Measurements from ENCODE around the gene EZR.

Gene EZR

DNA sequence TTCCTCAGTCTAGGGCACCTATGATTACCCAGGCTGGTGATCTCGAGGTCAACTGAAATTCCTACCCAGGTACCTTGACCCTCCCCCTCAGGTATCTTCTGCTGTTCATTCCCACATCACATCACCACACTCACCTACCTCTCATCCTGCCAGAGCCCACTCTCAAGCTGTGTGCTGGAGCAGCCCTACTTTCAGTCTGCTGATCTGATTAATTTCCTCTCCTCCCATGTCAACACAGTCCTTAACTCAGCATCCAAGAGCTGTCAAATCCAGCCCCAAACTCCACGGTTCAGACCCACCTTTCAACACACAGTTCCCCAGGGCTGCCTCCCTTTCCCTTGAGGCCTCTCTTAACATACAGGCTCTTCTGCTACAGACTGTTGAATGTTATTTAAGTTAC, 42.4 kb downstream of the EZR start:
- Histone ChIP-seq H3K27me3 (ENCODE audit: insufficient read depth, low read length, poor library complexity) (no peaks in the 10 kb centered on the region), H4K20me1 (ENCODE audit: insufficient read depth, low read length) (peaks cover 34% of the 10 kb centered on the region), H3K4me1 (ENCODE audit: insufficient read depth, low read length) (no peaks in the 10 kb centered on the region), H2AFZ (ENCODE audit: low read depth, low read length) (no peak overlapping the region), H3K36me3 (ENCODE audit: insufficient read depth, low read length) (peaks cover 93% of the 10 kb centered on the region), H3K9me3 (ENCODE audit: insufficient read depth, low read length, severe bottlenecking) (no peaks in the 10 kb centered on the region), H3K79me2 (ENCODE audit: insufficient read depth, low read length) (peaks cover 20% of the 10 kb centered on the region), H3K27ac (ENCODE audit: low read length) (no peak overlapping the region), H3K9ac (ENCODE audit: low read depth, low read length) (no peak overlapping the region), H3K4me3 (ENCODE audit: low read depth in 1 of 2, low read length in 2 of 2) (no peak overlapping the region), H3K4me2 (ENCODE audit: insufficient read depth, low read length) (no peak overlapping the region)
- DNase-seq (no peak), ATAC-seq (ENCODE audit: insufficient read depth, low read depth) (0 out of 3 replicates have a peak, but pooled peaks have one; percentile 16)
- TF ChIP-seq, protein P1, sequence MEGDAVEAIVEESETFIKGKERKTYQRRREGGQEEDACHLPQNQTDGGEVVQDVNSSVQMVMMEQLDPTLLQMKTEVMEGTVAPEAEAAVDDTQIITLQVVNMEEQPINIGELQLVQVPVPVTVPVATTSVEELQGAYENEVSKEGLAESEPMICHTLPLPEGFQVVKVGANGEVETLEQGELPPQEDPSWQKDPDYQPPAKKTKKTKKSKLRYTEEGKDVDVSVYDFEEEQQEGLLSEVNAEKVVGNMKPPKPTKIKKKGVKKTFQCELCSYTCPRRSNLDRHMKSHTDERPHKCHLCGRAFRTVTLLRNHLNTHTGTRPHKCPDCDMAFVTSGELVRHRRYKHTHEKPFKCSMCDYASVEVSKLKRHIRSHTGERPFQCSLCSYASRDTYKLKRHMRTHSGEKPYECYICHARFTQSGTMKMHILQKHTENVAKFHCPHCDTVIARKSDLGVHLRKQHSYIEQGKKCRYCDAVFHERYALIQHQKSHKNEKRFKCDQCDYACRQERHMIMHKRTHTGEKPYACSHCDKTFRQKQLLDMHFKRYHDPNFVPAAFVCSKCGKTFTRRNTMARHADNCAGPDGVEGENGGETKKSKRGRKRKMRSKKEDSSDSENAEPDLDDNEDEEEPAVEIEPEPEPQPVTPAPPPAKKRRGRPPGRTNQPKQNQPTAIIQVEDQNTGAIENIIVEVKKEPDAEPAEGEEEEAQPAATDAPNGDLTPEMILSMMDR (IDR thresholded peaks at IDR 0.05; ENCODE audit: borderline replicate concordance, extremely low read depth, low read length, poor library complexity, severe bottlenecking) = no peak
- TF ChIP-seq EZH2 (IDR thresholded peaks at IDR 0.05; ENCODE audit: borderline replicate concordance, low read depth, low read length, severe bottlenecking) = no peak

DNA sequence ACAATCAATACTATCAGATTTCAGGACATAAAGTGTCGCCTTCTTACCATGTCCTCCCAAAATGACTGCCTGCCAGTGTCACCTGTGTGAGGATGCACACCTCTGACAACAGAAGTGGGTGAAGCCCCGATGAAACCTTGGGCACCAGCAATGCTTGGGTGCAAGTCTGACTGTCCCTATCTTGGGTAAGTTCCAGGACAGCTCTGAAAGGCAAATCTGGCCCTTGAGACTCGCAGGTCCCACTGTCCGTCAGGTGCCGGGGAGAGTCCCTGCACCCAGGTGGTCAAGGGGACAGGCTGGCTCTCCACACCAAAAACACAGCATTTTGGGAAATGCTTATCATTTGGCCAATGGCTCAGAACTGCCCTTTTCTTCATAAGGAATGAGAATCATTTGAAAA, 43.3 kb downstream of the EZR start:
- Histone ChIP-seq H3K27me3 (ENCODE audit: insufficient read depth, low read length, poor library complexity) (no peaks in the 10 kb centered on the region), H3K27ac (ENCODE audit: low read length) (no peak overlapping the region), H3K9me3 (ENCODE audit: insufficient read depth, low read length, severe bottlenecking) (no peaks in the 10 kb centered on the region), H3K4me2 (ENCODE audit: insufficient read depth, low read length) (no peak overlapping the region), H4K20me1 (ENCODE audit: insufficient read depth, low read length) (peaks cover 37% of the 10 kb centered on the region), H3K9ac (ENCODE audit: low read depth, low read length) (no peak overlapping the region), H3K4me1 (ENCODE audit: insufficient read depth, low read length) (no peaks in the 10 kb centered on the region), H3K36me3 (ENCODE audit: insufficient read depth, low read length) (peaks cover 93% of the 10 kb centered on the region), H2AFZ (ENCODE audit: low read depth, low read length) (no peak overlapping the region), H3K4me3 (ENCODE audit: low read depth in 1 of 2, low read length in 2 of 2) (no peak overlapping the region), H3K79me2 (ENCODE audit: insufficient read depth, low read length) (peaks cover 17% of the 10 kb centered on the region)
- DNase-seq (no peak), ATAC-seq (ENCODE audit: insufficient read depth, low read depth) (no peak)
- TF ChIP-seq EZH2 (IDR thresholded peaks at IDR 0.05; ENCODE audit: borderline replicate concordance, low read depth, low read length, severe bottlenecking) = no peak
- TF ChIP-seq, protein P1 (IDR thresholded peaks at IDR 0.05; ENCODE audit: borderline replicate concordance, extremely low read depth, low read length, poor library complexity, severe bottlenecking) = no peak

DNA sequence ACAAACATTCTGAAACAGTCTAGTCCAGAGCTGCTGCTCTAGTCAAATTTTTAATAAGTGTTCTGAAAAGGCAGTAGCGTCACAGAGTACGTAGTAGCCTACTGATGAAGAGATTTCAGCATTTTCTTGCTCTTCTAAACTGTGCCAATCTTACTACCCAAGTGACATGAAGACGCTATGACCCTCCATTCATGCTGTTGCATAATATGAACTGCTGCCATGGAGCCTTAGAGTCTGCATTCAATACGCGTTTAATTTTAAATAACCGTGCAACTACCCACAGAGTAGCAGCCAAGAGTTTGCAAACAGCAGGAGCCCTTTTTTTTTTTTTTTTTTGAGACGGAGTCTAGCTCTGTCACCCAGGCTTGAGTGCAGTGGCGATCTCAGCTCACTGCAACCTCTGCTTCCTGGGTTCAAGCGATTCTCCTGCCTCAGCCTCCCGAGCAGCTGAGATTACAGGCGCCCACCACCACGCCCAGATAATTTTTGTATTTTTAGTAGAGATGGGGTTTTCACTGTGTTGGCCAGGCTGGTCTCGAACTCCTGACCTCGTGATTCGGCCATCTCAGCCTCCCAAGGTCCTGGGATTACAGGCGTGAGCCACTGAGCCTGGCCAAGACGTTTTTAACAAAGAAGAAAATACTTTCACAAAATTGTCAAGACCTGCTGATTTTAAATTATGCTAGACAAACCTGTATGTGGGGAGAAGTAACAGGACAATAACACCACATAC, 44.3 kb downstream of the EZR start:
- no peak overlapping the region for H3K9ac ChIP-seq (ENCODE audit: low read depth, low read length)
- peaks cover 41% of the 10 kb centered on the region for H4K20me1 ChIP-seq (ENCODE audit: insufficient read depth, low read length)
- H3K27ac ChIP-seq (ENCODE audit: low read length) = no peak overlapping the region
- H3K36me3 ChIP-seq (ENCODE audit: insufficient read depth, low read length) = peaks cover 93% of the 10 kb centered on the region
- no peak overlapping the region for H3K4me2 ChIP-seq (ENCODE audit: insufficient read depth, low read length)
- no peak for ATAC-seq (ENCODE audit: insufficient read depth, low read depth)
- H2AFZ ChIP-seq (ENCODE audit: low read depth, low read length) = no peak overlapping the region
- no peaks in the 10 kb centered on the region for H3K27me3 ChIP-seq (ENCODE audit: insufficient read depth, low read length, poor library complexity)
- H3K4me1 ChIP-seq (ENCODE audit: insufficient read depth, low read length) = no peaks in the 10 kb centered on the region
- H3K4me3 ChIP-seq (ENCODE audit: low read depth in 1 of 2, low read length in 2 of 2) = no peak overlapping the region
- H3K79me2 ChIP-seq (ENCODE audit: insufficient read depth, low read length) = peaks cover 14% of the 10 kb centered on the region
- no peak for TF ChIP-seq EZH2 (IDR thresholded peaks at IDR 0.05; ENCODE audit: borderline replicate concordance, low read depth, low read length, severe bottlenecking)
- TF ChIP-seq, protein P1 (IDR thresholded peaks at IDR 0.05; ENCODE audit: borderline replicate concordance, extremely low read depth, low read length, poor library complexity, severe bottlenecking) = no peak
- no peaks in the 10 kb centered on the region for H3K9me3 ChIP-seq (ENCODE audit: insufficient read depth, low read length, severe bottlenecking)
- DNase-seq = no peak
